Activated T-cell treated with anti-CD3 and anti-CD28 coated beads, Interleukin-2, amount 50 U/mL, for 24 hours (primary cell): ENCODE data around the gene CDK5R2.
"Not testable (repeated sequence)": the region's sequence is repeated elsewhere in the genome, so short reads cannot be mapped to it uniquely, and the experiment has no call there.

Source experiments
- DNase-seq: peaks from one replicate; pipeline ENCODE4 v3.0.0-alpha.2; 2020
- H3K27ac Mint-ChIP-seq: 2 replicates; pipeline ENCODE4 v1.8.0; 2020; ENCODE audit warnings: mild to moderate bottlenecking, mixed read lengths
- H3K27me3 Mint-ChIP-seq: 2 replicates; pipeline ENCODE4 v1.8.0; 2020; ENCODE audit warnings: mixed read lengths
- H3K36me3 Mint-ChIP-seq: 2 replicates; pipeline ENCODE4 v1.8.0; 2020; ENCODE audit warnings: low read depth, mixed read lengths
- H3K4me1 Mint-ChIP-seq: 2 replicates; pipeline ENCODE4 v1.8.0; 2020; ENCODE audit warnings: low read depth, mixed read lengths
- H3K4me3 Mint-ChIP-seq: 2 replicates; pipeline ENCODE4 v1.8.0; 2020; ENCODE audit warnings: mild to moderate bottlenecking, moderate library complexity, mixed read lengths
- H3K9me3 Mint-ChIP-seq: 2 replicates; pipeline ENCODE4 v1.8.0; 2020; ENCODE audit warnings: mixed read lengths

Gene CDK5R2

DNA sequence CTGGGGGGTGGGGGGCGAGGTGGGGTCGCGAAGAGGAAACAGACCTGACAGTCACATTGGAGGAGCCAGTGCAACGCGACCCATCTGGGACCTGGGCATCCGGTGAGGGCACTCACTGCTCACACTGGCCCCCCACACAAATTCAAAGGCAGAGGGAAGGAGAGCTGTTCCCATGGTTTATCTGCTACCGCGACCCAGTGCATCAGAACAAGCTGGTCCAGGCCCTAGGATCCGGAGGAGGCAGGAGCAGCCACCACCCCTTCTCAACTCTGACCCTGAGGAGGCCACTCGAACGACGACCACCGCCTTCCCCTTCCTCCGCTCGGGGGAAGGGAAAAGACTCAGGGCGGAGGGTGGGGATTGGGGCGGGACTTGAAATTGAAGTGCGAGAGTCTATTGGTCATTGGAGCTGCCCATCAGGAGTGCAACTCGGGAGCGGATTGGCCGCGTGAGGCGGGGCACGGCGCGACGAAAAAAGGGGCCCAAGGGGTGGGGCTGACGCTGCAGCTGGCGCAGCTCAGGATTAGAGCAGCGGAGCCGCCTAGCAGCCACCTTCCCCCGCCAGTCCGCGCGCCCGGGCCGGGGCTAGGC lies at the start of gene CDK5R2:
Gene CDK5R2 (plus strand): TSS at position 526 of the 591 bp plus-strand sequence. CDS start 155 bp downstream, outside the sequence.
- H3K27ac Mint-ChIP-seq, result no peak within 1 kb of the TSS
- peak; percentile 84 for DNase-seq
- H3K36me3 Mint-ChIP-seq, result no peaks in the 10 kb centered on the region
- H3K4me1 Mint-ChIP-seq, result peaks cover 27% of the 10 kb centered on the region
- no peaks in the 10 kb centered on the region for H3K9me3 Mint-ChIP-seq
- peaks cover 81% of the 10 kb centered on the region for H3K27me3 Mint-ChIP-seq
- H3K4me3 Mint-ChIP-seq, result peak within 1 kb of the TSS; percentile 64

DNA sequence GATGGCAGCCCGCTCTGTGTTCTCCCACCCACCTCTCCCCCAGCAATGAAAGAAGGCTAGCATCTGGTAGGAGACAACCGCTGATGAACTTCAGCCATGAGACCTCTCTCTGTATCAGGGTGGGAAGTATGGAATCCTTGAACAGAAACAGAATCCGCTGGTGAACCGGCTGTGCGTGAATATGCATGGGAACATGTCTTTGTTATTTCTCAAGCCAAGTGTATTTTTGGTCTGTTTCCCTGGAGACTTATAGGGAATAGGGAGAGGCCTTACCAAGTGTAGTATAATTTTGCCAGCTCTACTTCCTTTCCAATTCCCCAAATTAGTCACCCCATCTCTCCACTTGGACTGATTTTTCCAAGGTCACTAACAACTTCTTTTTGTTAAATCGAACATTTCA lies 48.7 kb upstream of the CDK5R2 start:
- Mint-ChIP-seq H3K36me3 (no peaks in the 10 kb centered on the region), H3K9me3 (no peaks in the 10 kb centered on the region), H3K27ac (no peak overlapping the region), H3K27me3 (peaks cover 26% of the 10 kb centered on the region), H3K4me1 (peaks cover 21% of the 10 kb centered on the region), H3K4me3 (no peak overlapping the region)
- DNase-seq, result no peak

DNA sequence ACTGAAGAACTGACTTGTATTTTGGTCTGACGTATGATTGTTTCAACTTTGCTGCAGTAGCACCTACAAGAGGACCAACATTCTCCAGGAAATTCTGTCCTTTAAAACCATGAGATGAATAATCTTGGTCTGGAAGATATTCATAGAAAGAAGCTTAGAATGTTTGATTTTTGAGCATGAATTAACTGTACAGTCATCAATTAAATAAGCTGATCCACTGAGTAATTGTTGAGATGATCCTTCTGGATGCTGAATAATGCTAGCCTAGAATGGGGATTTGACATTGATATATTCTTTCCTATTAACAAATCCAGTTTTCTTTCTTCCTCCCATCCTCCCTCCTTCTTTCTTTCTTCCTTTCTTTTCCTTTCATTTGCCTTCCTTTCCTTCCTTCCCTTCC lies 39.0 kb upstream of the CDK5R2 start:
- no peak for DNase-seq
- H3K4me1 Mint-ChIP-seq, result no peaks in the 10 kb centered on the region
- H3K4me3 Mint-ChIP-seq, result no peak overlapping the region
- peaks cover 56% of the 10 kb centered on the region for H3K27me3 Mint-ChIP-seq
- H3K36me3 Mint-ChIP-seq, result no peaks in the 10 kb centered on the region
- H3K27ac Mint-ChIP-seq, result no peak overlapping the region
- H3K9me3 Mint-ChIP-seq, result peaks cover 3% of the 10 kb centered on the region

DNA sequence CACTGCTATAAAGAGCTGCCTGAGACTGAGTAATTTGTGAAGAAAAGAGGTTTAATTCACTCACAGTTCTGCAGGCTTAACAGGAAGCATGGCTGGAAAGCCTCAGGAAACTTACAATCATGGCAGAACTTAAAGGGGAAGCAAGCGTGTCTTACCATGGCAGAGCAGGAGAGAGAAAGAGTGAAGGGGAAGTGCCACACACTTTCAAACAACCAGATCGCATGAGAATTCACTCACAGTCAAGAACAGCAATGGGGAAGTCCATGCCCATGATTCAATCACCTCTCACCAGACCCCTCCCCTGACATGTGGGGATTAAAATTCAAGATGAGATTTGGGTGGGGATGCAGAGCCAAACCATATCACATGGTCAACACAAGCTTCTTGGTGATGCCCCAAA lies 34.7 kb upstream of the CDK5R2 start:
- H3K4me3 Mint-ChIP-seq, result no peak overlapping the region
- H3K4me1 Mint-ChIP-seq, result no peaks in the 10 kb centered on the region
- H3K27me3 Mint-ChIP-seq, result peaks cover 63% of the 10 kb centered on the region
- no peak for DNase-seq
- H3K9me3 Mint-ChIP-seq, result peaks cover 3% of the 10 kb centered on the region
- no peaks in the 10 kb centered on the region for H3K36me3 Mint-ChIP-seq
- H3K27ac Mint-ChIP-seq, result no peak overlapping the region

DNA sequence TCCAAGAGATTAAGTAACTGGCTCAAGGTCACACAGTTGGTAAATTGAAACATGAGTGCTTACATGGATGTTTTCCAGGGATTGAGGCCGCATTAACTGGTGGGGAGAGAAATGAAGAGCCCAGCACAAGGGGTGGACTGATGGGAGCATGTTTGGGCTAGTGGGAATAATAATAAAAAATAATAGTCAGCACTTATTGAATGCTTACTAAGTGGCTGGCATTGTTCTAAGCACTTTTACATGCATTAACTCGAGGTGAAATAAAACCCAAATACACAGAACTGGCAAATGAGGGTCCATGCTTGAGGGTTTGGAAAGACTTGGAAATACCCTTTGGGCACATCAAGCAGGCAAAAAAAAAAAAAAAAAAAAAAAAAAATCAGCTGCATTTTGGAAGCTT lies 34.0 kb upstream of the CDK5R2 start:
- H3K9me3 Mint-ChIP-seq, result peaks cover 3% of the 10 kb centered on the region
- no peaks in the 10 kb centered on the region for H3K36me3 Mint-ChIP-seq
- H3K27me3 Mint-ChIP-seq, result peaks cover 57% of the 10 kb centered on the region
- no peaks in the 10 kb centered on the region for H3K4me1 Mint-ChIP-seq
- DNase-seq, result no peak
- H3K4me3 Mint-ChIP-seq, result no peak overlapping the region
- no peak overlapping the region for H3K27ac Mint-ChIP-seq

DNA sequence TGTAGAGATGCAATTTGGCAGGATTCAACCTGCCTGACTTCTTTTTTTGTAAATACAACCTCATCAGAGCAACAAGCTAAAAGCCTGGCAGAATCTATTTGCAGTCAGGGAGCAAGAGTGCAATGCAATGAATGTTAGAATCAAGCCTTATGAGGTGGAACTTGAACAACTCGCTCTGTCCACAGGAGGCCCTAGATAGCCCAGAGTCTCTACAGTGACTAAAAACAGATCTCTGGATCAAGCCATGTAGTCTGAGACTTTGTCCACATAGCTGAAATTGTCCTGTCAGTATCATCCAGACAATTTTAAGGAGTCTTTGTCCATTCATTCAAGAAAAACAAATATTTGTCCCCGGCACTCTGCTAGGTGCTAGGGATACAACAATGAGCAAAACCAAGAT lies 32.0 kb upstream of the CDK5R2 start:
- DNase-seq, result no peak
- Mint-ChIP-seq H3K36me3 (no peaks in the 10 kb centered on the region), H3K27ac (no peak overlapping the region), H3K4me1 (no peaks in the 10 kb centered on the region), H3K9me3 (peaks cover 3% of the 10 kb centered on the region), H3K27me3 (peaks cover 46% of the 10 kb centered on the region), H3K4me3 (no peak overlapping the region)

DNA sequence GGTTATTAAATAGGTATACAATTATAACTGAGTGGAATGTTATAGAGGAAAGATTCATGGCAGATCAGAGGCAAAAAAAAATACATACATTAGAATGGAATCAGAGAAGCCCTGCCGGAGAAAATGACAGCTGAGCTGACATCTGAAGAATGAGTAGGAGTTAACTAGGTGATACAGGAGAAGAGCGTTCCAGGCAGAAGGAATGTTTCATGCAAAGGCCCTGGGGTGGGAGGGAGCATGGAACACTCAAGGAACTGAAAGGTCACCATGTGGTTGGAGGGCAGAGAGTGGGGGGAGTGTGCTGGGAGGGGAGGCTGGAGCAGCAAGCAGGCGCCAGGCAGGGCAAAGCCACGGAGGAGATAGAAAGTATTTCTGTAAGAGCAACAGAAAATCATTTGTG lies 31.6 kb upstream of the CDK5R2 start:
- Mint-ChIP-seq H3K36me3 (no peaks in the 10 kb centered on the region), H3K9me3 (peaks cover 3% of the 10 kb centered on the region), H3K27ac (no peak overlapping the region), H3K4me1 (no peaks in the 10 kb centered on the region), H3K4me3 (no peak overlapping the region), H3K27me3 (peaks cover 41% of the 10 kb centered on the region)
- no peak for DNase-seq

DNA sequence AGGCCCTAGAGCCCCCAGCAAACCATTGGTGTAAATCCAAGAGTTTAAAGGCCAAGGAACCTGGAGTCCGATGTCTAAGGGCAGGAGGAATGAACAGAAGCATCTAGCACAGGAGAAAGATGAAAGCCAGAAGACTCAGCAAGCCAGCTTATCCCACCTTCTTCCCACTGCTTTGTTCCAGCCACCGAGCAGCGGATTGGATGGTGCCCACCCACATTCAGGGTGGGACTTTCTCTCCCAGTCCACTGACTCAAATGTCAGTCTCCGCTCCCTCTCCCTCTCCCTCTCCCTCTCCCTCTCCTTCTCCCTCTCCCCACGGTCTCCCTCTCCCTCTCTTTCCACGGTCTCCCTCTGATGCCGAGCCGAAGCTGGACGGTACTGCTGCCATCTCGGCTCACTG lies 29.0 kb upstream of the CDK5R2 start:
- H3K9me3 Mint-ChIP-seq, H3K36me3 Mint-ChIP-seq, H3K4me1 Mint-ChIP-seq, H3K4me3 Mint-ChIP-seq, DNase-seq, H3K27ac Mint-ChIP-seq: not testable (repeated sequence)
- H3K27me3 Mint-ChIP-seq, result peaks cover 42% of the 10 kb centered on the region

DNA sequence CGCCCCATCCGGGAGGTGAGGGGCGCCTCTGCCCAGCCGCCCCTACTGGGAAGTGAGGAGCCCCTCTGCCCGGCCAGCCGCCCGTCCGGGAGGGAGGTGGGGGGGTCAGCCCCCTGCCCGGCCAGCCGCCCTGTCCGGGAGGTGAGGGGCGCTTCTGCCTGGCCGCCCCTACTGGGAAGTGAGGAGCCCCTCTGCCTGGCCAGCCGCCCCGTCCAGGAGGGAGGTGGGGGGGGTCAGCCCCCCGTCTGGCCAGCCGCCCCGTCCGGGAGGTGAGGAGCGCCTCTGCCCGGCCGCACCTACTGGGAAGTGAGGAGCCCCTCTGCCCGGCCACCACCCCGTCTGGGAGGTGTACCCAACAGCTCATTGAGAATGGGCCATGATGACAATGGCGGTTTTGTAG lies 27.7 kb upstream of the CDK5R2 start:
- not testable (repeated sequence) for H3K9me3 Mint-ChIP-seq
- H3K27me3 Mint-ChIP-seq, result peaks cover 44% of the 10 kb centered on the region

DNA sequence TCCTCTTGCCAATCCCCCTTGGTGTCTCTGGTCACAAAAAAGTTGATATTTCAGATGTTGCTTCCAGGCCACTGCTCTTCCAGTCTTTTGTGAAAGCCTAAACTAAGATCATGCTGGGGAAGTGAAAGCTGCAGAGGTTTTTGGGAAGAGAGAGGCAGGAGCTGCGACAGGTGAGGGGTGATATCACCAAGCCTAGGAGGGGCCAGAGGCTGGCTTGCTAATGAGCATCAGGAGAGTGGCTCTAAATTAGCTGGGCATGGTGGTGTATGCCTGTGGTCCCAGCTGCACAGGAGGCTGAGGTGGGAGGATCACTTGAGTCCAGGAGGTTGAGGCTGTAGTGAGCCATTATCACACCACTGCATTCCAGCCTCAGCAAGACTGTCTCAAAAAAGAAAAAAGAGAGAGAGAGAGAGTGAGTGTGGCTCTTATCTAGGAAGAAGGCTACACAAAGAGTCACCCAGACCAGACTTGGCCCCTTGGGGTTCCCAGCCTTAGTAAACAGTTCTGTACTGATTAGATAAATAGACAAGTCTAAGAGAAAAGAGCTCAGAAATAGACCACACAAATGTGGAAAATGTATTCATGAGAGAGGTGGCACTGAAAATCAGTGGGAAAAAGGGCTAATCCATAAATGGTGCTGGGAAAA lies 14.6 kb upstream of the CDK5R2 start:
- Mint-ChIP-seq H3K4me1 (no peaks in the 10 kb centered on the region), H3K9me3 (no peaks in the 10 kb centered on the region), H3K27me3 (peaks cover 40% of the 10 kb centered on the region), H3K36me3 (no peaks in the 10 kb centered on the region), H3K4me3 (no peak overlapping the region), H3K27ac (no peak overlapping the region)
- DNase-seq, result no peak

More for the DNA sequence above, 27.7 kb upstream of the CDK5R2 start:
- not testable (repeated sequence) for H3K4me1 Mint-ChIP-seq, H3K4me3 Mint-ChIP-seq, H3K36me3 Mint-ChIP-seq, DNase-seq, H3K27ac Mint-ChIP-seq

DNA sequence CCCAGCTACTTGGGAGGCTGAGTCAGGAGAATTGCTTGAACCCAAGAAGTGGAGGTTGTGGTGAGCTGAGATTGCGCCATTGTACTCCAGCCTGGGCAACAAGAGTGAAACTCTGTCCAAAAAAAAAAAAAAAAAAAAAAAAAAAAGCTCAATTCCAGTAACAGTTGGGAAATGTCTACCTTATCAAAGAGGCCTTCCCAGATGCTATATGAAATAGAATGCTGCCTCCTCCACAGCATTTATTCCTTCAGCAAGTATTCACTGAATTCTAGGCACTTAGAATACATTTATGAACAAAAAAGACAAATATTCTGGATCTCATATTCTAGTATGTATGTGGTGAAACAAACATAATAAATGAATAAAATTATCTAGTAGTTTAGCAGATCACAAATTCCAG lies 12.8 kb upstream of the CDK5R2 start:
- no peak overlapping the region for H3K4me3 Mint-ChIP-seq
- peaks cover 43% of the 10 kb centered on the region for H3K27me3 Mint-ChIP-seq
- no peaks in the 10 kb centered on the region for H3K9me3 Mint-ChIP-seq

DNA sequence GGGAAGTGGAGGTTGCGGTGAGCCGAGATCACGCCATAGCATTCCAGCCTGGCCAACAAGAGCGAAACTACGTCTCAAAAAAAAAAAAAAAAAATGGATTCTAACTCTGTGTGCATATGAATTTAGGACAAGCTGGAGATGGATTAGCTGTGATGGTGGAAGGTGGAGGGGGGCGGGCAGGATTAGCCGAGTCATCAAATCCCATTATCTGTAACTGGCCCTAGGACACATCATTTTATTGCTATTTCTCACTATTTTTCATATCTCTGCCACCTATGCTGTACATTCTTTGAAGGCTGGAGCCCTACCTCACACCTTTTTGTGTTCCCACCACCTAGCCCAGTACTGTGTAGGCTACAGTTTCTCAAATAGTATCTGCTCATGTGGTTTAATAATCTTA lies 7.3 kb upstream of the CDK5R2 start:
- Mint-ChIP-seq H3K27me3 (peaks cover 52% of the 10 kb centered on the region), H3K4me1 (no peaks in the 10 kb centered on the region), H3K27ac (no peak overlapping the region), H3K36me3 (no peaks in the 10 kb centered on the region), H3K4me3 (no peak overlapping the region), H3K9me3 (no peaks in the 10 kb centered on the region)
- DNase-seq, result no peak

More for the DNA sequence above, 12.8 kb upstream of the CDK5R2 start:
- Mint-ChIP-seq H3K4me1 (no peaks in the 10 kb centered on the region), H3K36me3 (no peaks in the 10 kb centered on the region), H3K27ac (no peak overlapping the region)
- no peak for DNase-seq

DNA sequence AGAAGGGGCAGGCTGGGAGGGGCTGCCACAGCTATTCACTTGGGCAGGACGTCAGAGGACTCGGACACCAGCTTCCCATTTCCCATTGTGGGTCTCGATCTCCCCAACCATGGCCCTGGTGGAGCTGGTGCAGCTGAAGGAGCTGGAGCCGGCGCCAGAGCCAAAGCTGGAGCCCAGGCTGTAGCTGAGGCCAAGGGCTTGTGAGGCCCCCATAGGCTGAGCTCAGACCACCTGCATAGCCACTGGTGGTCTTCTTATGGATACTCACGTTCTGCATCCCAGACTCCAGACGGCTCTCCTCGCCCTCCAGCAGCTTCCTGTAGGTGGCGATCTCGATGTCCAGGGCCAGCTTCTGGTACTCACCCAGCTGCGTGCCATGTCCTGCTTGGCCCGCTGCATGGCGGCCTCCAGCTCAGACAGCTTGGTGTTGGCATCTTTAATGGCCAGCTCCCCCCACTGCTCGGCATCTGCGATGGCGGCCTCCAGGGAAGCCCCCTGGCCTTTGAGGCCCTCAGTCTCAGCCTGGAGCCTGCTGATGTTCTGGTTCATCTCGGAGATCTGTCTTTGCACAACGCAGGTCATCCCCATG lies 6.0 kb upstream of the CDK5R2 start:
- peaks cover 65% of the 10 kb centered on the region for H3K27me3 Mint-ChIP-seq
- no peak for DNase-seq
- H3K4me3 Mint-ChIP-seq, result no peak overlapping the region
- H3K36me3 Mint-ChIP-seq, result no peaks in the 10 kb centered on the region
- no peak overlapping the region for H3K27ac Mint-ChIP-seq
- no peaks in the 10 kb centered on the region for H3K9me3 Mint-ChIP-seq
- no peaks in the 10 kb centered on the region for H3K4me1 Mint-ChIP-seq

DNA sequence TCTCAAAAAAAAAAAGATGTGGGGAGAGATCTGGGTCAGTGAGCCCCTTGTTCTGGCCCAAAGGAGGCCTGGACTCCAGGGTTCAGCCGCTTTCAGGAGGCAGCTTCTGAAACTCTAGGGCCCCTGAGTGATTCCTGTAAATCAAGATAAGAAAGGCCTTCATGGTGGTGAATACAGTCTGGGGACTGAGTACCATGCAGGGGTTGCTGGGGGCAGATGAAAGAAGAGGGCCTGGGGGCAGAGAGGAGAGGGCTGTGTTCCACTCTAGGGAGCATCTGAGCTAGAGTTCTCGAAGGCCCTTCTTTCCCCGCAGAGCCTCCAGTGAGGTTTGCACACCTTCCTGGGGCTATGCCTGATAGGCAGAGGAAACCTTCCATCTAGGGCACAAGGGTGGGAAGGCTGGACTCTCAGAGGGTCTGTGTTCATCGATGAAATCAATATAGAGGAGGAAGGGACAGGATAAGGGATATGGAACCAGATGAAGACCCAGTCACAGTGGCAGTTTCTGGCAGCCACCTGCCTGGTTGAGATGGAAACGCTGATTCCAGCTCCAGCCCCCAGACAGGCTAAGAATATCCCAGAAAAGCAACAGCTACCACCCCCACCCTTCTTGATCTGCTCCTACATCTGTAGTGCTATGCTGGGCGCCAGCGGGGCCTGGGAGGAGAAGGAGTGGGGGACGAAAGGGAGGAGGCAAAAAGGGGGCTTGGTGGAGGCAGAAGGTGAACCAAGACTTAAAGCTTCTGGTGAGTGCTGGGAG lies 4.7 kb upstream of the CDK5R2 start:
- Mint-ChIP-seq H3K4me1 (peaks cover 6% of the 10 kb centered on the region), H3K36me3 (no peaks in the 10 kb centered on the region), H3K27me3 (peaks cover 75% of the 10 kb centered on the region), H3K4me3 (no peak overlapping the region), H3K9me3 (no peaks in the 10 kb centered on the region), H3K27ac (no peak overlapping the region)
- no peak for DNase-seq

DNA sequence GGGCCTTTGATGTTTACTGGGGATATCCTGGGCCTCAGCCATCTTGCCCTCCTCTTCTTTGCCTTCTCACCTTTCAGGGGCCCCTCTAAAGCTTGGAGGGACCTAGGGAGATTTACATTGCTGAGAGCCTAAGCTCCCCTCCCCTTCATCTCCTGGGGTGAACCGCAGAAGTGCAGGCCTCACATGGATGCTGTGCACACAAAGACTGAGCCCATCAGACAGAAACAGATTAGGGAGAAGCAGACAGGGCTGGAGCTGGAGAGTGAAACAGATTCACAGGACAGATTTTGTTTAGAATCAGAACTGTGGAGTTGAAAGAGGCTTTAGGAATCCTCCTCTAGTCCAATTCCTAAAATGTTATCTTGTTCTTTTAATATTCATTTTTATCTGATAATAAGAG lies 3.4 kb upstream of the CDK5R2 start:
- Mint-ChIP-seq H3K36me3 (no peaks in the 10 kb centered on the region), H3K27me3 (peaks cover 75% of the 10 kb centered on the region), H3K9me3 (no peaks in the 10 kb centered on the region), H3K4me3 (no peak overlapping the region), H3K4me1 (peaks cover 11% of the 10 kb centered on the region), H3K27ac (no peak overlapping the region)
- DNase-seq, result no peak
